Measurements from ENCODE around the gene DLX1. TPM values are rescaled to one million over a fixed set of nuclear protein-coding genes. Genes with fewer than 3 reads are reported as not detected.
A peak's percentile ranks its signal among the peaks of the same experiment; 100 is the strongest.

The DLX1 gene
- total and polyA plus RNA-seq, 8 donors, result 0.25 to 1.1 TPM; not detected in 6

DNA sequence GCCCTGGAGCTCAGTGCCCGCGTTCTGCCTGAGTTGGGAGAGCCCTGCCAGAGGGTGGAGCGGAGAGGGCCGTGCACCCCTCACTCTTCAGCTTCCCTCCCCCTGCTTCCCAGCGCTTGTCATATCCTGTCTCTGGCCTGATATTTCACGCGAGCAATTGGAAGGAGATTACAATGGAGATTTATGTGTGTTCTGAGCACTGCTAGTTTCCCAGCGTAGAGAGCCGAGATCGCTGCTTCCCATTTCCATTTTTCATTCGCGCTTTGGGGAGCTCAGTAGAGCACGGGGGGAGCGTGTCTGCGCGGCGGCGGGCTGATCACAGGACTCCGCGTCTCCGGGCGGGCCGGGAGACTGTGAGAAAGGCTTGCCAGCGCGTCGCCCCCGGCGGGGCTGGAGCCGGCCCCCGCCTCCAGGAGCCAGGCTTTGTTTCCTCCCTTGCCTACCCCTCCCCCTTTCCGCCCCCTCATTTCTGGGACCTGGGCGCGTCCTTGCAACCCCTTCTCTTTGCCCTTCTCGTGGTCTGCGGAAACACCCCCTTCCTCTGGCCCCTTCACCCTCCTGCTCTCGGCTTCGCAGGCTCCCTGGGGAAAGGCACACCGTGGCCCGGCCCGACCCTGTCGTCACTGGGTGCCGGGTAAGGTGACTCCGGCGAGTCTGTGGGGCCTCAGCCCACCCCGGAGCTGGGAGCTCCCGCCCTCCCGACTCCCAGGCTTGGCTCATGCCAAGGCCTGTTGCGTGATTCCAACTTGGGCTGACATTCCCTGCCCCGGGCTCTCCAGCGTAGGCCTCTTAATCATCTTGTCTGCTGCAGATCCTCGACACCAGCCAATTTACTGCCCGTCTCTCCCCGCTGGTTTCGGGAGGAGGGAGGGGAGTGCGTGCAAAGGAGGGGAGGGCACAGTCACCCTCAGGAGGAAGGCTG, 11.6 kb downstream of the DLX1 start:
- no peak overlapping the region for H3K27ac ChIP-seq
- intact Hi-C loops (cut with DNase I; ENCODE audit: low total_unique reads), result no loop called here
- peak in 1 of 2 donors; percentile 75 for DNase-seq

DNA sequence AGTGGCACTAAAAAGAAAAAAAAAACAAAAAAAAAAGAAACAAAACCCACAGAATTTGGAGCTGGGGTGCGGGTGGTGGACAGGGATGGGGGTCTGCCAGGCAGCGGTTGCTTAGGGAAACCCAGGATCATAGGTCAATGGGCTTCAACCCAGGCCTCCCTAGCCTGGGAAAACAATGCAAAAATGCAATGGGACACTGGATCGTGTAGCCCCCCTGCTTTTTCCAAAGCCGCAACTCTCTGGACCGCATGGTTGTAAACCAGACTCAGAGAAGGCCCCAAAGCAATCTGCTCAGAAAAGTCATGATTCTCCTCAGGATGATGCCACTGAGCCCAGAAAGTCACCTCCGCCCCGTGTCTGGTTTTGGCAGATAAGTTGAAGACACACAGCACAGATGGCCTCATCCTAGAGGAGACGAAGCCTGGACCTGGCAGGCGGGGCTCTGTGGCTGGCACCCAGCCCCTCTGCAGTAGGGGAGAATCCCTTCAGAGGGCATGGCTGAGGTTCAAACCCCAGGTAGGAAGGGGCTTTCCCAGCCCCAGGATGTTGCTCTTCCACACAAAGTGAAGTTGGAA, 12.3 kb downstream of the DLX1 start:
- peaks cover 81 to 100% (median 100%) of the 10 kb centered on the region in 3 donors for H3K27me3 ChIP-seq
- H3K4me3 ChIP-seq, result no peak overlapping the region
- H3K4me1 ChIP-seq, result peaks cover 70 to 89% (median 77%) of the 10 kb centered on the region in 4 donors
- WGBS, 5 donors, result 23 to 41% (median 31%) methylated on average over 6 to 9 of the region's 9 CpGs
- no peak overlapping the region for H3K27ac ChIP-seq
- H3K36me3 ChIP-seq, result no peaks in the 10 kb centered on the region
- peak in 1 of 2 donors; percentile 21 for DNase-seq
- intact Hi-C loops (cut with DNase I; ENCODE audit: low total_unique reads), result no loop called here
- no peaks in the 10 kb centered on the region for H3K9me3 ChIP-seq
- TF ChIP-seq POLR2AphosphoS5 (IDR thresholded peaks at IDR 0.05), result no peak
- TF ChIP-seq CTCF (IDR thresholded peaks at IDR 0.05), result no peak
- TF ChIP-seq EP300 (IDR thresholded peaks at IDR 0.05), result no peak
- TF ChIP-seq POLR2A (IDR thresholded peaks at IDR 0.05), result no peak

More for the DNA sequence above, 11.6 kb downstream of the DLX1 start:
- Histone ChIP-seq H3K27me3 (peaks cover 77 to 100% (median 100%) of the 10 kb centered on the region in 3 donors), H3K36me3 (no peaks in the 10 kb centered on the region), H3K9me3 (no peaks in the 10 kb centered on the region), H3K4me3 (peak overlapping the region; percentile 15 to 57 (median 24)), H3K4me1 (peaks cover 63 to 81% (median 70%) of the 10 kb centered on the region in 4 donors)
- TF ChIP-seq POLR2A (IDR thresholded peaks at IDR 0.05) (no peak), CTCF (IDR thresholded peaks at IDR 0.05) (no peak), POLR2AphosphoS5 (IDR thresholded peaks at IDR 0.05) (no peak), EP300 (IDR thresholded peaks at IDR 0.05) (no peak)
- 2 to 5% (median 4%) methylated on average over 43 to 55 of the region's 55 CpGs for WGBS, 5 donors

DNA sequence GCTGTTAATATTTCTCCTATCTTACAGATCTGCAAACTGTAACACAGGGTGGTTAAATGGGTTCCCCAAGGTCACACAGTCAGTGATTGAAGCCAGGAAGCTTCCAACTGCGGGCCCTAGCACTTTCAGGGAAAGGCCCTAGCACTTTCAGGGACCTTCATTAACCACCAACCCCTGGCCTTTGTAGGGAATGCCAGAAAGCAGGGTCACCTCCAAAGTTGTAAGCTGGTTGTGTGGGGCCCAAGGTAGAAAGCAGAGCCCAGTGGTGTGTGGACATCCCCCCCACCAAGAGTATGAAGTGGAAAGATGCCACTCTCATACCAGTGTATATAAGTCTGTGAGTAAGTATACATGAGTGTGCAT, 13.0 kb downstream of the DLX1 start:
- Histone ChIP-seq H3K27ac (no peak overlapping the region), H3K36me3 (no peaks in the 10 kb centered on the region), H3K4me3 (no peak overlapping the region), H3K4me1 (peaks cover 76 to 95% (median 83%) of the 10 kb centered on the region in 4 donors), H3K27me3 (peaks cover 77 to 100% (median 100%) of the 10 kb centered on the region in 3 donors), H3K9me3 (no peaks in the 10 kb centered on the region)
- 41 to 71% (median 60%) methylated on average over 1 of the region's 1 CpG for WGBS, 5 donors
- intact Hi-C loops (cut with DNase I; ENCODE audit: low total_unique reads), result no loop called here
- no peak for TF ChIP-seq CTCF (IDR thresholded peaks at IDR 0.05)
- no peak for TF ChIP-seq POLR2AphosphoS5 (IDR thresholded peaks at IDR 0.05)
- no peak for TF ChIP-seq POLR2A (IDR thresholded peaks at IDR 0.05)
- TF ChIP-seq EP300 (IDR thresholded peaks at IDR 0.05), result no peak
- no peak for DNase-seq

GRCh38 chr2:172098650-172099471, 13.6 kb downstream of the DLX1 start:
- Histone ChIP-seq H3K9me3 (no peaks in the 10 kb centered on the region), H3K27ac (no peak overlapping the region), H3K27me3 (peaks cover 77 to 100% (median 100%) of the 10 kb centered on the region in 3 donors), H3K4me3 (peak overlapping the region; percentile 13 to 50 (median 34)), H3K36me3 (no peaks in the 10 kb centered on the region), H3K4me1 (peaks cover 78 to 100% (median 88%) of the 10 kb centered on the region in 4 donors)
- TF ChIP-seq POLR2A (IDR thresholded peaks at IDR 0.05), result no peak
- TF ChIP-seq EP300 (IDR thresholded peaks at IDR 0.05), result no peak
- TF ChIP-seq CTCF (IDR thresholded peaks at IDR 0.05), result no peak
- TF ChIP-seq POLR2AphosphoS5 (IDR thresholded peaks at IDR 0.05), result peak in 2 of 3 donors; percentile 1 to 3
- DNase-seq, result peak in 1 of 2 donors; percentile 79
- intact Hi-C loops (cut with DNase I; ENCODE audit: low total_unique reads), result no loop called here
- WGBS, 5 donors, result 5 to 7% (median 6%) methylated on average over 46 to 61 of the region's 61 CpGs

Data from stomach (tissue), 9 donors.